ENCODE data around the gene MBIP.

- TF ChIP-seq CTCF (conservative IDR thresholded peaks at IDR 0.05) (no peak), ZFX (IDR thresholded peaks at IDR 0.05) (no peak)
Measured at GRCh38 chr14:36316131-36316530, 4.3 kb downstream of the MBIP start.

Data from C4-2B (cell line).